ENCODE results near the gene KY. TPM values are rescaled to one million over a fixed set of nuclear protein-coding genes. Genes with fewer than 3 reads are reported as not detected.
A peak's percentile ranks its signal among the peaks of the same experiment; 100 is the strongest.

Gene KY
- total and polyA plus RNA-seq, 5 donors from 2014 or later, result not detected

DNA sequence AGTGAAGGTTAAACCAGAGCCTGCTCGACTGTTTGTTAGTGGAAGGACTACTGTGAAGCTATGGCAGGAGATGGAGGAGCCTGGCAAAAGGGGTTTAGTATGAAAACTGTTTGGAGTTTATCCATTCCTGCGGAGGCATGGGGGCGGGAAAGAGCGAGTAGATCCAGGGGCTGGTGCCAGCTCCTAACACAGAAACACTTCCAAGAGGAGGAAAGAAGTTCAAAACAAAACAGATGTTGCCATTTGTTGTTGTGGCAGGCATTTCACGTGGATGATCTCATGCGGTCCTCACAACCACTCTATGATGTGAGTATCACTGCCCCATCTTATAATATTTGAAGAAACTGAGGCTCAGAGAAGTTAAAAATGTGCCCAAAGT, 30.7 kb upstream of the KY start:
- no peaks in the 10 kb centered on the region for H3K27me3 ChIP-seq (ENCODE audit: control insufficient read depth, insufficient read depth, low read length)
- DNase-seq (no peak), ATAC-seq (ENCODE audit: low read depth in 2 of 2) (no peak)
- Mint-ChIP-seq H3K36me3 (no peaks in the 10 kb centered on the region), H3K27ac (peak overlapping the region in 1 of 3 donors; percentile 7), H3K4me1 (no peaks in the 10 kb centered on the region), H3K27me3 (no peaks in the 10 kb centered on the region), H3K9me3 (peaks cover 0 to 11% (median 0%) of the 10 kb centered on the region in 7 donors), H3K4me3 (no peak overlapping the region)
- H3K27ac ChIP-seq (ENCODE audit: insufficient read depth, low read length, poor library complexity, severe bottlenecking), result no peak overlapping the region
- no peaks in the 10 kb centered on the region for H3K4me1 ChIP-seq (ENCODE audit: control insufficient read depth, insufficient read depth, low read length, poor library complexity, severe bottlenecking)
- H3K4me3 ChIP-seq (ENCODE audit: low read depth, low read length), result no peak overlapping the region
- H3K36me3 ChIP-seq (ENCODE audit: control insufficient read depth, insufficient read depth, low read length), result no peaks in the 10 kb centered on the region
- H3K9me3 ChIP-seq (ENCODE audit: control insufficient read depth in 2 of 2, low read length in 2 of 2), result no peaks in the 10 kb centered on the region

- H3K4me1 Mint-ChIP-seq, result no peaks in the 10 kb centered on the region
These were observed 30.1 kb upstream of the KY start for GRCh38 chr3:134680796-134681521.

DNA sequence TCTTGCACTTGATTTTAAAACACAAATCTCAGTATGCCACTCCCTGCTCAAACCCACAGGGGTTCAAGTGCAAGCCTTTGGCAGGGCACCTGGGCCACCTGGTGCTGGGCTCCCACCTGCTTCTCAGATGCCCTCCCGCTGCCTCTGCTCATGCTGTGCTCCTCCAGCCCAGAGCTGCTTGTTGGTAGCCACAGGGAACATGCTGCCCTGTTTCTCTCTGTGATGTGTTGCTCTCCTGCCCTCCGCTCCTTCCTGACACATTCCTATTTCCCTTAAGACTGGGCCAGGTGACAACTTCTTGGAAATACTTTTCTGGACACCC, 27.1 kb upstream of the KY start:
- peaks cover 0 to 29% (median 11%) of the 10 kb centered on the region in 7 donors for H3K9me3 Mint-ChIP-seq
- H3K27ac Mint-ChIP-seq, result no peak overlapping the region
- no peaks in the 10 kb centered on the region for H3K36me3 ChIP-seq (ENCODE audit: control insufficient read depth, insufficient read depth, low read length)
- no peak for DNase-seq
- no peaks in the 10 kb centered on the region for H3K4me1 Mint-ChIP-seq
- H3K27me3 ChIP-seq (ENCODE audit: control insufficient read depth, insufficient read depth, low read length), result no peaks in the 10 kb centered on the region
- H3K4me3 ChIP-seq (ENCODE audit: low read depth, low read length), result no peak overlapping the region
- H3K27ac ChIP-seq (ENCODE audit: insufficient read depth, low read length, poor library complexity, severe bottlenecking), result no peak overlapping the region
- H3K36me3 Mint-ChIP-seq, result no peaks in the 10 kb centered on the region
- no peaks in the 10 kb centered on the region for H3K4me1 ChIP-seq (ENCODE audit: control insufficient read depth, insufficient read depth, low read length, poor library complexity, severe bottlenecking)
- H3K4me3 Mint-ChIP-seq, result no peak overlapping the region
- ATAC-seq (ENCODE audit: low read depth in 2 of 2), result no peak
- H3K27me3 Mint-ChIP-seq, result peaks cover 4% of the 10 kb centered on the region
- H3K9me3 ChIP-seq (ENCODE audit: control insufficient read depth in 2 of 2, low read length in 2 of 2), result peaks cover 13 to 18% of the 10 kb centered on the region in 2 experiments

More at GRCh38 chr3:134680796-134681521, 30.1 kb upstream of the KY start:
- Histone ChIP-seq H3K4me3 (ENCODE audit: low read depth, low read length) (no peak overlapping the region), H3K27me3 (ENCODE audit: control insufficient read depth, insufficient read depth, low read length) (no peaks in the 10 kb centered on the region), H3K36me3 (ENCODE audit: control insufficient read depth, insufficient read depth, low read length) (no peaks in the 10 kb centered on the region), H3K27ac (ENCODE audit: insufficient read depth, low read length, poor library complexity, severe bottlenecking) (no peak overlapping the region), H3K9me3 (ENCODE audit: control insufficient read depth in 2 of 2, low read length in 2 of 2) (peaks cover 0 to 2% of the 10 kb centered on the region in 2 experiments), H3K4me1 (ENCODE audit: control insufficient read depth, insufficient read depth, low read length, poor library complexity, severe bottlenecking) (no peaks in the 10 kb centered on the region)
- Mint-ChIP-seq H3K27me3 (no peaks in the 10 kb centered on the region), H3K27ac (peak overlapping the region in 1 of 3 donors; percentile 7), H3K4me3 (no peak overlapping the region), H3K9me3 (peaks cover 0 to 14% (median 2%) of the 10 kb centered on the region in 7 donors), H3K36me3 (no peaks in the 10 kb centered on the region)
- DNase-seq (no peak), ATAC-seq (ENCODE audit: low read depth in 2 of 2) (no peak)

GRCh38 chr3:134677196-134677986, 26.6 kb upstream of the KY start:
- H3K4me1 Mint-ChIP-seq, result no peaks in the 10 kb centered on the region
- Histone ChIP-seq H3K4me3 (ENCODE audit: low read depth, low read length) (no peak overlapping the region), H3K4me1 (ENCODE audit: control insufficient read depth, insufficient read depth, low read length, poor library complexity, severe bottlenecking) (no peaks in the 10 kb centered on the region), H3K9me3 (ENCODE audit: control insufficient read depth in 2 of 2, low read length in 2 of 2) (peaks cover 13 to 20% of the 10 kb centered on the region in 2 experiments), H3K27ac (ENCODE audit: insufficient read depth, low read length, poor library complexity, severe bottlenecking) (no peak overlapping the region), H3K27me3 (ENCODE audit: control insufficient read depth, insufficient read depth, low read length) (no peaks in the 10 kb centered on the region), H3K36me3 (ENCODE audit: control insufficient read depth, insufficient read depth, low read length) (no peaks in the 10 kb centered on the region)
- H3K4me3 Mint-ChIP-seq, result no peak overlapping the region
- peaks cover 4% of the 10 kb centered on the region for H3K27me3 Mint-ChIP-seq
- ATAC-seq (ENCODE audit: low read depth in 2 of 2) (no peak), DNase-seq (no peak)
- H3K36me3 Mint-ChIP-seq, result no peaks in the 10 kb centered on the region
- peaks cover 0 to 34% (median 11%) of the 10 kb centered on the region in 7 donors for H3K9me3 Mint-ChIP-seq
- no peak overlapping the region for H3K27ac Mint-ChIP-seq

GRCh38 chr3:134675726-134676256, 25.0 kb upstream of the KY start:
- peaks cover 13 to 20% of the 10 kb centered on the region in 2 experiments for H3K9me3 ChIP-seq (ENCODE audit: control insufficient read depth in 2 of 2, low read length in 2 of 2)
- Mint-ChIP-seq H3K4me1 (no peaks in the 10 kb centered on the region), H3K4me3 (no peak overlapping the region), H3K36me3 (no peaks in the 10 kb centered on the region), H3K27me3 (peaks cover 4% of the 10 kb centered on the region), H3K9me3 (peaks cover 0 to 34% (median 11%) of the 10 kb centered on the region in 7 donors), H3K27ac (no peak overlapping the region)
- no peaks in the 10 kb centered on the region for H3K27me3 ChIP-seq (ENCODE audit: control insufficient read depth, insufficient read depth, low read length)
- ATAC-seq (ENCODE audit: low read depth in 2 of 2) (no peak), DNase-seq (no peak)
- H3K36me3 ChIP-seq (ENCODE audit: control insufficient read depth, insufficient read depth, low read length), result no peaks in the 10 kb centered on the region
- no peak overlapping the region for H3K27ac ChIP-seq (ENCODE audit: insufficient read depth, low read length, poor library complexity, severe bottlenecking)
- no peaks in the 10 kb centered on the region for H3K4me1 ChIP-seq (ENCODE audit: control insufficient read depth, insufficient read depth, low read length, poor library complexity, severe bottlenecking)
- no peak overlapping the region for H3K4me3 ChIP-seq (ENCODE audit: low read depth, low read length)

- H3K9me3 Mint-ChIP-seq, result peaks cover 0 to 34% (median 6%) of the 10 kb centered on the region in 7 donors
These were observed 21.7 kb upstream of the KY start for GRCh38 chr3:134672571-134672970.

DNA sequence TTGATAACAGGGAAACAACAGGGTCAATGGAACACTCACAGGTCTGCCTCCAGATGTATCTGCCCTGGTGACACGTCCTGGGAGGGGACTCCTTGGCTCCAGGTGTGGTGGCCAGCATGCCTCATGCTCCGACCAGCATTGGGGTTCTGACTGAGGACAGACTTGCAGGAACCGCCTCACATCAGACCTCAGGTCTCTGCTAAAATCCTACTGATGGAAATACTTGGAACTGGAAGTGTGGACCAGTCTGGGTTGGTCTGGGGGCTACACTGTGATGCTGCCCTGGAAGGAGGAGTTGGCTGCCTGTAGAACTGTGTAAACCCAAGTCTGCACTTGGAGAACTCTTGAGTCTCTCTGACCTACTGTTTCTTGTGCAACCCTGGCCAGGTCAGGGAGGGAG, 17.1 kb upstream of the KY start:
- ATAC-seq (ENCODE audit: low read depth in 2 of 2) (no peak), DNase-seq (no peak)
- Mint-ChIP-seq H3K27me3 (no peaks in the 10 kb centered on the region), H3K9me3 (peaks cover 0 to 7% (median under 1%) of the 10 kb centered on the region in 7 donors), H3K36me3 (no peaks in the 10 kb centered on the region), H3K27ac (no peak overlapping the region), H3K4me3 (no peak overlapping the region), H3K4me1 (no peaks in the 10 kb centered on the region)
- no peak overlapping the region for H3K27ac ChIP-seq (ENCODE audit: insufficient read depth, low read length, poor library complexity, severe bottlenecking)
- peaks cover 0 to 2% of the 10 kb centered on the region in 2 experiments for H3K9me3 ChIP-seq (ENCODE audit: control insufficient read depth in 2 of 2, low read length in 2 of 2)
- no peaks in the 10 kb centered on the region for H3K36me3 ChIP-seq (ENCODE audit: control insufficient read depth, insufficient read depth, low read length)
- H3K4me1 ChIP-seq (ENCODE audit: control insufficient read depth, insufficient read depth, low read length, poor library complexity, severe bottlenecking), result no peaks in the 10 kb centered on the region
- H3K27me3 ChIP-seq (ENCODE audit: control insufficient read depth, insufficient read depth, low read length), result no peaks in the 10 kb centered on the region
- no peak overlapping the region for H3K4me3 ChIP-seq (ENCODE audit: low read depth, low read length)

More at GRCh38 chr3:134672571-134672970, 21.7 kb upstream of the KY start:
- Histone ChIP-seq H3K27ac (ENCODE audit: insufficient read depth, low read length, poor library complexity, severe bottlenecking) (no peak overlapping the region), H3K9me3 (ENCODE audit: control insufficient read depth in 2 of 2, low read length in 2 of 2) (peaks cover 13 to 20% of the 10 kb centered on the region in 2 experiments), H3K4me3 (ENCODE audit: low read depth, low read length) (no peak overlapping the region), H3K27me3 (ENCODE audit: control insufficient read depth, insufficient read depth, low read length) (no peaks in the 10 kb centered on the region), H3K36me3 (ENCODE audit: control insufficient read depth, insufficient read depth, low read length) (no peaks in the 10 kb centered on the region), H3K4me1 (ENCODE audit: control insufficient read depth, insufficient read depth, low read length, poor library complexity, severe bottlenecking) (no peaks in the 10 kb centered on the region)
- ATAC-seq (ENCODE audit: low read depth in 2 of 2) (no peak), DNase-seq (no peak)
- H3K27me3 Mint-ChIP-seq, result peaks cover 4% of the 10 kb centered on the region
- H3K4me3 Mint-ChIP-seq, result no peak overlapping the region
- H3K4me1 Mint-ChIP-seq, result no peaks in the 10 kb centered on the region
- H3K27ac Mint-ChIP-seq, result no peak overlapping the region
- H3K36me3 Mint-ChIP-seq, result no peaks in the 10 kb centered on the region
